A549 (cell line): ENCODE results near the gene SLC26A9. TPM values are rescaled to one million over a fixed set of nuclear protein-coding genes. Genes with fewer than 3 reads are reported as not detected.
A peak's percentile ranks its signal among the peaks of the same experiment; 100 is the strongest.

Source experiments
- ATAC-seq, 2 experiments: fragments of 200-7000 bp in 1 of 2; fragments of >200 bp in 1 of 2; cut with Nextera tagmentation in 1 of 2; cut with Tn5 transposase in 1 of 2; 3 replicates each; pipeline versions ENCODE4 v1.8.0 to v1.9.1; 2018 to 2020; ENCODE audit warnings: mild to moderate bottlenecking in 1 of 2, moderate library complexity in 1 of 2
- CTCF ChIA-PET: fragments of 300-600 bp; sonication (Branson Sonifier 250); formaldehyde crosslinking; extraction: SDS; loops from one replicate; lab custom pipeline; 2021; ENCODE audit warnings: antibody characterized with exemption, inconsistent platforms; lab: Yijun Ruan, JAX
- POLR2A ChIA-PET: fragments of 350-600 bp; formaldehyde crosslinking; extraction: SDS; loops from one replicate; lab custom pipeline; 2021; ENCODE audit warnings: antibody characterized with exemption, inconsistent platforms; lab: Yijun Ruan, JAX
- DNase-seq, 2 experiments: peaks; one replicate each; pipeline versions ENCODE4 v3.0.0 to v3.0.0-alpha.2; 2011 to 2016; ENCODE audit warnings: low read depth in 1 of 2, low spot score in 1 of 2
- FAIRE-seq: peaks from 2 replicates; lab custom pipeline; 2011; peaks lifted over from hg19 to GRCh38; lab: Jason Lieb, UNC
- H3K27ac ChIP-seq, 2 experiments: fragments of >200 bp; sonication (Bioruptor Twin); formaldehyde crosslinking; 3 replicates each; pipeline ENCODE4 v1.5.1; 2016 to 2017
- H3K4me1 ChIP-seq: fragments of >200 bp; sonication (Bioruptor Twin); formaldehyde crosslinking; 3 replicates; pipeline ENCODE4 v1.6.1; 2016
- H3K4me2 ChIP-seq: fragments of >200 bp; sonication (Bioruptor Twin); formaldehyde crosslinking; 3 replicates; pipeline ENCODE4 v1.6.1; 2016
- H3K4me3 ChIP-seq: fragments of >200 bp; sonication (Bioruptor Twin); formaldehyde crosslinking; 3 replicates; pipeline ENCODE4 v1.5.1; 2016
- H3K9me3 ChIP-seq: fragments of >200 bp; sonication (Bioruptor Twin); formaldehyde crosslinking; 3 replicates; pipeline ENCODE4 v1.6.1; 2016
- CHD2 ChIP-seq: fragments of 150-350 bp; IDR thresholded peaks from 2 replicates; pipeline ENCODE4 v1.6.1; 2014; ENCODE audit warnings: low read length; ENCODE audit not compliant: partially characterized antibody
- CHD4 ChIP-seq: fragments of 200-600 bp; sonication (generic); IDR thresholded peaks from 2 replicates; pipeline ENCODE4 v1.6.1; 2016; ENCODE audit warnings: antibody characterized with exemption, mild to moderate bottlenecking, borderline replicate concordance
- EHF ChIP-seq: fragments of 250-450 bp; sonication (Bioruptor Pico); IDR thresholded peaks from 2 replicates; pipeline ENCODE4 v1.5.0; 2020; ENCODE audit warnings: mild to moderate bottlenecking
- FOSL2 ChIP-seq, 2 experiments: fragments of 450-650 bp in 1 of 2; fragments of >200 bp in 1 of 2; sonication (Bioruptor Twin) in 1 of 2; formaldehyde crosslinking; IDR thresholded peaks; 2 replicates each; pipeline versions ENCODE4 v1.5.0 to v1.6.1; 2016 to 2020; ENCODE audit warnings: mild to moderate bottlenecking in 1 of 2, moderate library complexity in 1 of 2
- HES2 ChIP-seq: fragments of >200 bp; sonication (Bioruptor Twin); formaldehyde crosslinking; IDR thresholded peaks from 2 replicates; pipeline ENCODE4 v1.6.1; 2016
- HMGXB4 ChIP-seq: fragments of 250-450 bp; sonication (Bioruptor Pico); IDR thresholded peaks from 2 replicates; pipeline ENCODE4 v1.5.0; 2021; ENCODE audit warnings: mild to moderate bottlenecking, moderate library complexity, borderline replicate concordance
- HOXB13 ChIP-seq: fragments of 250-450 bp; sonication (Bioruptor Pico); IDR thresholded peaks from 2 replicates; pipeline ENCODE4 v1.5.0; 2020; ENCODE audit warnings: low read depth, mild to moderate bottlenecking, moderate library complexity
- JUN ChIP-seq, 2 experiments: fragments of >200 bp; sonication (Bioruptor Twin); formaldehyde crosslinking; IDR thresholded peaks; 2 replicates in 1 of 2; 3 replicates in 1 of 2; pipeline ENCODE4 v1.6.1; 2016 to 2017
- JUNB ChIP-seq: fragments of >200 bp; sonication (Bioruptor Twin); formaldehyde crosslinking; IDR thresholded peaks from 2 replicates; pipeline ENCODE4 v1.6.1; 2016
- MAFK ChIP-seq: fragments of 450-650 bp; IDR thresholded peaks from 2 replicates; pipeline ENCODE4 v1.6.1; 2014; ENCODE audit not compliant: partially characterized antibody
- MAX ChIP-seq: IDR thresholded peaks from 2 replicates; pipeline ENCODE4 v1.6.1; 2012
- MYC ChIP-seq: IDR thresholded peaks from 2 replicates; pipeline ENCODE4 v1.6.1; 2012; ENCODE audit warnings: mild to moderate bottlenecking, inconsistent platforms, low read length, improper control_type of control experiment, borderline replicate concordance
- POLR2AphosphoS2 ChIP-seq: conservative IDR thresholded peaks from 2 replicates; pipeline ENCODE4 v1.6.1; 2012; ENCODE audit warnings: low read length, improper control_type of control experiment, inconsistent platforms
- RAD21 ChIP-seq, 2 experiments: fragments of >200 bp in 1 of 2; sonication (Bioruptor Twin) in 1 of 2; formaldehyde crosslinking in 1 of 2; IDR thresholded peaks in 1 of 2; conservative IDR thresholded peaks in 1 of 2; 2 replicates in 1 of 2; 3 replicates in 1 of 2; pipeline ENCODE4 v1.6.1; 2012 to 2018; ENCODE audit warnings: inconsistent platforms in 1 of 2
- RCOR1 ChIP-seq: fragments of 150-350 bp; IDR thresholded peaks from 2 replicates; pipeline ENCODE4 v1.6.1; 2014; ENCODE audit warnings: antibody characterized with exemption, low read length, low read depth
- REST ChIP-seq: fragments of 200-600 bp; sonication (generic); IDR thresholded peaks from 2 replicates; pipeline ENCODE4 v1.6.1; 2016; ENCODE audit warnings: antibody characterized with exemption, mild to moderate bottlenecking, moderate library complexity
- ZFP36 ChIP-seq: fragments of 450-650 bp; IDR thresholded peaks from 2 replicates; pipeline ENCODE4 v1.6.1; 2014; ENCODE audit warnings: borderline replicate concordance; ENCODE audit not compliant: partially characterized antibody
- WGBS: methylation state at CpG from one replicate; pipeline ENCODE4 v1.1.6; 2017; ENCODE audit errors: missing lambda C conversion rate; 5-methylcytosine and 5-hydroxymethylcytosine counted together
- polyA plus RNA-seq, 4 experiments: library from polyadenylated mRNA; depleted of rRNA in 3 of 4; stranded (reverse); fragments of >200 nt; fragmentation: RNase III in 1 of 4; extraction: RNeasy Plus Mini Kit Qiagen cat#74134 plus additional on column Dnase treatment in 1 of 4; gene quantifications; 2 replicates in 3 of 4; 3 replicates in 1 of 4; pipeline ENCODE4 v1.2.3, GENCODE V29; 2011 to 2017

Gene SLC26A9
- polyA plus RNA-seq, 2 of the 4 experiments (the other 2 are of a cell fraction): 0.18 to 0.98 TPM

GRCh38 chr1:205925736-205926135 is 17.5 kb downstream of the SLC26A9 start:
- no peak overlapping the region for H3K4me3 ChIP-seq
- peak overlapping the region; percentile 8 to 73 for H3K27ac ChIP-seq
- FAIRE-seq (no peak), DNase-seq (peak; percentile 81 to 84), ATAC-seq (peak; percentile 80 to 90)
- peak overlapping the region; percentile 46 for H3K4me2 ChIP-seq
- no peak for TF ChIP-seq MAFK
- TF ChIP-seq FOSL2 (IDR thresholded peaks at IDR 0.05): peak; percentile 33; the same call in 1 of the 2 replicates
- peak; percentile 73 for TF ChIP-seq FOSL2 (CRISPR knock-in tag; IDR thresholded peaks at IDR 0.05)
- TF ChIP-seq JUN (IDR thresholded peaks at IDR 0.05): 0 out of 5 replicates have a peak, but pooled peaks of 1 of the 2 experiments have one; percentile 19
- TF ChIP-seq JUNB: peak; percentile 45; the same call in 1 of the 2 replicates
- peak; percentile 70 for TF ChIP-seq MAX
- TF ChIP-seq CHD2: no peak
- ChIA-PET POLR2A (no interaction called here), CTCF (interaction anchor here (1.9 to 23.3 kb wide), 2 partner anchors 42 to 56 kb away, joined by 5 to 822 read pairs; no protein-coding TSS in a partner anchor)
- H3K9me3 ChIP-seq: no peaks in the 10 kb centered on the region
- peaks cover 21% of the 10 kb centered on the region for H3K4me1 ChIP-seq
- 4% methylated on average over 9 of the region's 9 CpGs for WGBS

- no peak for FAIRE-seq
- H3K4me3 ChIP-seq: no peak overlapping the region
- no peaks in the 10 kb centered on the region for H3K9me3 ChIP-seq
- no peak for DNase-seq
- ATAC-seq: no peak
- H3K27ac ChIP-seq: peak overlapping the region; percentile 22 to 73; a peak in 4 of 6 replicates
- H3K4me1 ChIP-seq: peaks cover 23% of the 10 kb centered on the region
- ChIA-PET POLR2A (no interaction called here), CTCF (interaction anchor here (1.2 to 23.3 kb wide), 4 partner anchors 16 to 181 kb away, joined by 4 to 822 read pairs (median 4); no protein-coding TSS in a partner anchor)
- H3K4me2 ChIP-seq: no peak overlapping the region
- no peak for TF ChIP-seq HMGXB4 (CRISPR knock-in tag)
- TF ChIP-seq ZFP36: peak; percentile 14
- no peak for TF ChIP-seq HOXB13 (CRISPR knock-in tag)
- TF ChIP-seq, all 56 proteins: peak for 1
Measured at GRCh38 chr1:205924460-205924790, 18.8 kb downstream of the SLC26A9 start.

GRCh38 chr1:205923651-205924459 is 19.4 kb downstream of the SLC26A9 start:
- no peak for ATAC-seq
- no peak for FAIRE-seq
- H3K27ac ChIP-seq: peak overlapping the region; percentile 22 to 73; a peak in 3 of 6 replicates
- no peak overlapping the region for H3K4me2 ChIP-seq
- ChIA-PET POLR2A (no interaction called here), CTCF (interaction anchor here (1.0 to 23.3 kb wide), 7 partner anchors 11 to 182 kb away, joined by 3 to 822 read pairs (median 4); no protein-coding TSS in a partner anchor)
- no peak for DNase-seq
- H3K4me1 ChIP-seq: peaks cover 27% of the 10 kb centered on the region
- 85% methylated on average over 11 of the region's 11 CpGs for WGBS
- no peak overlapping the region for H3K4me3 ChIP-seq
- no peaks in the 10 kb centered on the region for H3K9me3 ChIP-seq
- TF ChIP-seq RCOR1 (no peak), HES2 (no peak), HOXB13 (CRISPR knock-in tag) (no peak), RAD21 (conservative IDR thresholded peaks at IDR 0.05 in 1 of 2, IDR thresholded peaks at IDR 0.05 in 1 of 2) (no peak), POLR2AphosphoS2 (no peak), REST (no peak), EHF (no peak), CHD4 (no peak), MYC (no peak)
